MG63 (cell line): Measurements from ENCODE around the gene NFILZ. TPM values are rescaled to one million over a fixed set of nuclear protein-coding genes. Genes with fewer than 3 reads are reported as not detected.
"Not testable (repeated sequence)": the region's sequence is repeated elsewhere in the genome, so short reads cannot be mapped to it uniquely, and the experiment has no call there.

Experiments
- DNase-seq: peaks from one replicate; pipeline ENCODE4 v3.0.0-alpha.2; 2020
- H3K27me3 ChIP-seq: fragments of 250-450 bp; sonication (Bioruptor Pico); 2 replicates; pipeline ENCODE4 v1.5.1; 2020; ENCODE audit warnings: mild to moderate bottlenecking, moderate library complexity
- H3K36me3 ChIP-seq: fragments of 250-450 bp; sonication (Bioruptor Pico); 2 replicates; pipeline ENCODE4 v1.5.1; 2020; ENCODE audit warnings: mild to moderate bottlenecking, moderate library complexity
- H3K4me3 ChIP-seq: fragments of 250-450 bp; sonication (Bioruptor Pico); 2 replicates; pipeline ENCODE4 v1.5.1; 2020; ENCODE audit warnings: mild to moderate bottlenecking, moderate library complexity
- H3K9me3 ChIP-seq: fragments of 250-450 bp; sonication (Bioruptor Pico); 2 replicates; pipeline ENCODE4 v1.5.1; 2020; ENCODE audit warnings: mild to moderate bottlenecking, moderate library complexity
- total RNA-seq: library from RNA; depleted of rRNA; stranded (reverse); fragments of >200 nt; shearing (Covaris generic); gene quantifications from 2 replicates; pipeline ENCODE4 v1.2.3, GENCODE V29; 2014; ENCODE audit warnings: low replicate concordance

The NFILZ gene
- total RNA-seq, 1 experiment from 2014 or later: not detected

- no peak for DNase-seq
- no peaks in the 10 kb centered on the region for H3K36me3 ChIP-seq
- H3K27me3 ChIP-seq: no peaks in the 10 kb centered on the region
- peaks cover 14% of the 10 kb centered on the region for H3K9me3 ChIP-seq
- no peak overlapping the region for H3K4me3 ChIP-seq
Observed at GRCh38 chr19:8630796-8631424, 477 bp downstream of the NFILZ start.

GRCh38 chr19:8631425-8631819 is 989 bp downstream of the NFILZ start:
- H3K27me3 ChIP-seq: no peaks in the 10 kb centered on the region
- no peak overlapping the region for H3K4me3 ChIP-seq
- peaks cover 14% of the 10 kb centered on the region for H3K9me3 ChIP-seq
- peak; percentile 98 for DNase-seq
- H3K36me3 ChIP-seq: no peaks in the 10 kb centered on the region

- no peak overlapping the region for H3K4me3 ChIP-seq
- peak; percentile 82 for DNase-seq
- H3K27me3 ChIP-seq: no peaks in the 10 kb centered on the region
- no peaks in the 10 kb centered on the region for H3K9me3 ChIP-seq
- H3K36me3 ChIP-seq: no peaks in the 10 kb centered on the region
Observed at GRCh38 chr19:8635422-8635821, 5.0 kb downstream of the NFILZ start.

- DNase-seq: peak; percentile 62
- H3K9me3 ChIP-seq, H3K4me3 ChIP-seq, H3K36me3 ChIP-seq, H3K27me3 ChIP-seq: not testable (repeated sequence)
Observed at GRCh38 chr19:8637070-8637469, 6.6 kb downstream of the NFILZ start.

- DNase-seq: peak; percentile 90
- no peaks in the 10 kb centered on the region; the same call in 1 of the 2 replicates for H3K9me3 ChIP-seq
Observed at GRCh38 chr19:8638078-8638619, 7.7 kb downstream of the NFILZ start.

GRCh38 chr19:8639821-8640401 is 9.5 kb downstream of the NFILZ start:
- Histone ChIP-seq H3K9me3 (no peaks in the 10 kb centered on the region; the same call in 1 of the 2 replicates), H3K36me3 (no peaks in the 10 kb centered on the region), H3K4me3 (no peak overlapping the region), H3K27me3 (no peaks in the 10 kb centered on the region)
- peak; percentile 47 for DNase-seq

More at GRCh38 chr19:8638078-8638619, 7.7 kb downstream of the NFILZ start:
- Histone ChIP-seq H3K36me3 (no peaks in the 10 kb centered on the region), H3K4me3 (no peak overlapping the region), H3K27me3 (no peaks in the 10 kb centered on the region)

GRCh38 chr19:8640402-8641004 is 10.1 kb downstream of the NFILZ start:
- H3K27me3 ChIP-seq: no peaks in the 10 kb centered on the region
- H3K4me3 ChIP-seq: no peak overlapping the region
- H3K36me3 ChIP-seq: no peaks in the 10 kb centered on the region
- no peak for DNase-seq
- H3K9me3 ChIP-seq: no peaks in the 10 kb centered on the region; the same call in 1 of the 2 replicates

GRCh38 chr19:8641221-8641907 is 10.9 kb downstream of the NFILZ start:
- DNase-seq: no peak
- Histone ChIP-seq H3K27me3 (no peaks in the 10 kb centered on the region), H3K4me3 (no peak overlapping the region), H3K36me3 (no peaks in the 10 kb centered on the region), H3K9me3 (no peaks in the 10 kb centered on the region; the same call in 1 of the 2 replicates)

- H3K4me3 ChIP-seq: no peak overlapping the region
- no peaks in the 10 kb centered on the region for H3K36me3 ChIP-seq
- no peaks in the 10 kb centered on the region; the same call in 1 of the 2 replicates for H3K9me3 ChIP-seq
- DNase-seq: peak; percentile 33
- no peaks in the 10 kb centered on the region for H3K27me3 ChIP-seq
Observed at GRCh38 chr19:8641908-8642547, 11.6 kb downstream of the NFILZ start.

GRCh38 chr19:8642561-8642960 is 12.1 kb downstream of the NFILZ start:
- no peaks in the 10 kb centered on the region for H3K36me3 ChIP-seq
- H3K9me3 ChIP-seq: no peaks in the 10 kb centered on the region; the same call in 1 of the 2 replicates
- H3K27me3 ChIP-seq: no peaks in the 10 kb centered on the region; the same call in 1 of the 2 replicates
- no peak for DNase-seq
- H3K4me3 ChIP-seq: no peak overlapping the region

- H3K9me3 ChIP-seq: no peaks in the 10 kb centered on the region; the same call in 1 of the 2 replicates
- no peak for DNase-seq
- no peak overlapping the region for H3K4me3 ChIP-seq
- H3K27me3 ChIP-seq: peaks cover under 1% of the 10 kb centered on the region; the same call in 1 of the 2 replicates
- H3K36me3 ChIP-seq: no peaks in the 10 kb centered on the region
Observed at GRCh38 chr19:8643860-8644653, 13.6 kb downstream of the NFILZ start.

- Histone ChIP-seq H3K27me3 (peaks cover 2% of the 10 kb centered on the region; the same call in 1 of the 2 replicates), H3K9me3 (no peaks in the 10 kb centered on the region), H3K36me3 (no peaks in the 10 kb centered on the region), H3K4me3 (no peak overlapping the region)
- no peak for DNase-seq
Observed at GRCh38 chr19:8648240-8648639, 17.8 kb downstream of the NFILZ start.

- no peak overlapping the region for H3K4me3 ChIP-seq
- H3K36me3 ChIP-seq: no peaks in the 10 kb centered on the region
- no peaks in the 10 kb centered on the region for H3K9me3 ChIP-seq
- DNase-seq: peak; percentile 58
- peaks cover 19% of the 10 kb centered on the region for H3K27me3 ChIP-seq
Observed at GRCh38 chr19:8654591-8655339, 24.3 kb downstream of the NFILZ start.

GRCh38 chr19:8655340-8655709 is 24.9 kb downstream of the NFILZ start:
- no peaks in the 10 kb centered on the region for H3K9me3 ChIP-seq
- H3K4me3 ChIP-seq: no peak overlapping the region
- no peaks in the 10 kb centered on the region for H3K36me3 ChIP-seq
- peaks cover 19% of the 10 kb centered on the region for H3K27me3 ChIP-seq
- DNase-seq: no peak

GRCh38 chr19:8657869-8658268 is 27.4 kb downstream of the NFILZ start:
- Histone ChIP-seq H3K27me3 (peaks cover 19% of the 10 kb centered on the region), H3K36me3 (no peaks in the 10 kb centered on the region), H3K4me3 (no peak overlapping the region), H3K9me3 (no peaks in the 10 kb centered on the region)
- DNase-seq: no peak
